ENCODE measurements around the gene PERCC1.

PERCC1 gene

DNA sequence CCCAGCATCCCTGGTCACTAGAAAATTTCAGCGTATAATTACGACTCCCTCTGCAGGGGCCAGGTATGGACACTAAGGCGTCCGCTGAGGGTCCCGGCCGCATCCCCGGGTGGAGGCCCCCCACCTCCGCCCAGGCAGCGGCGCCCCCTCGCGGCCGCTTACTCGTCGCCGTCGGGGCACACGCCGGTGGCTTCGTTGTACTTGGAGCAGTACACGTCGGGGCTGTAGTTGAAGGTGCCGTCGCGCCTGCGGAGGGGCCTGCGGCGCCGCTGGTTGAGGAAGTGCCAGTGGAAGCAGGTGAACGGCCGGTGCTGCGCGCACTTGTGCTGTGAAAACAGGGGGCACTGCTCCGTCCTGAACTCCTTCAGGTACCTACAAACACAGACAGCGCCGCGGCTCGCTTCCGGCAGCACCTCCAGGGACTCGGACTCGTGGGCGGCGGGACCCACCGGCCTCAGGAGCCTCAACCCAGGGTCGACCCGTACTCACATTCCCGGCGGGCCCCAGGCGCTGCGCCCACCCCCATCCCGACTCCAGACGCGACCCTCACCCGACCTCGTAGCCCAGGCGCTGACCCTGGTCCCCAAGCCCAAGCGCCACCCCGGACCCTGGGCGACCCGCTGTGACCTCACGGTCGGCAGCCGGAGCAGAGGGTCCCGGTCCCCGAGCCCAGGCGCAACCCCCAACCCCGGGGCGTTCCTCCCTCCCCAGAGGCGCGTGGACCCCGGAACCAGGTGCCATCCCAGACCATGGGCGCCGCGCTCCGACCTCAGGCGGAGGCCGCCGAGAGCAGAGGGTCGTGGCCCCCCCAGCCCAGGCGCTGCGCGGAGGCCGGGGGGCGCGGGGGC, 17.0 kb upstream of the PERCC1 start:
- FAIRE-seq = no peak

DNA sequence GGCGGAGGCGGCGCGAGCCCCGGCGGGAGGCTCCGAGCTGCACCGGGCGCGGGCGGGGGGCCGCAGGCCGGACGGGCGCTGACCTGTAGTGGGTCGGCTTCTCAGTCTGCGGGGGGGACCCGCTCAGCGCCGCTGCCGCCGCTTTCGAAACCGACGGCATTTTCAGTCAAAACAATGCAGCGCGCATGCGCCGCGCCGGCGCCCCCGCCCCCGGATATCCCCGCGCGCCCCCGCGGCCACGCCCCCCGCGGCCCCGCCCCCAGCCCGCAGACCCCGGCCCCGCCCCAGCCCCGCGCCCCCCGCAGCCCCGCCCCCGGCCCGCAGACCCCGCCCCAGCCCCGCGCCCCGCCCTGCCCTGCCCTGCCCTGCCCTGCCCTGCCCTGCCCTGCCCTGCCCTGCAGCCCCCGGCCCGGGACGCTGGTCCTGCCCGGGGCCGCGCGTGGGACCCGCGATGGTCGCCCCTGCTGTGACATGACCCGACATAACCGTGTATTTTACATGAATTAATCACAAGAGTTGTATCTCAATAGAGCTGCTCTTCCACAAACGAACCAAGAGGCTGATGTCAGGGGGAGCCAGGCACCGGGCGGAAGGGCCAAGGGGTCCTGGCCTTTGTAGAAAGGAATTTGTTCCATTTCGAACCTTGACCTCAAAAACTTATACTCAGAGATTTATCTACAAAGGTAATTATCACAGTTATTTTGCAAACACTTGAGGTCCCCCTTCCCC, 16.2 kb upstream of the PERCC1 start, which contains the start of gene UNKL:
Gene UNKL (minus strand): TSS at position 173 of the 729 bp plus-strand sequence. CDS start 13 bp downstream, at position 160.
- FAIRE-seq = no peak

DNA sequence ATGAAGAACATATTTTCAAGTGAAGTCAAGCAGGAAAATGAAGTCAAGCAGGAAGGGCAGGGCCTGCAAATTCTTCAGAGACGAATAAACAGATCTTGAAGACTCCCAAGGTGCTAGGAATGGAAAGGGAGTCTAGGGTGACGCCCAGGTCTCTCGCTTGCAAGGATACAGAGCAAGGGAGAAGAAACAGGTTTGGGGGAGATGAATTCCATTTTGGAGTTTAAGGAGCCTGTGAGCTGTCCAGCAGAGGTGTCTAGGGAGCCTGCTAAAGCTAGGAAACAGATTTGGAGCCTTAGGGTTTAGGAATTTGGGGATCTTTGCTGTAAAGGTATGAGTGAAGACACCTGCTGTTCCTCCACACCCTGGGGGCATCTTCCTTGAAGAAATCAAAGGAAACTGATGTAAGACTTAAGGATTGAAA, 14.3 kb upstream of the PERCC1 start:
- FAIRE-seq = no peak

DNA sequence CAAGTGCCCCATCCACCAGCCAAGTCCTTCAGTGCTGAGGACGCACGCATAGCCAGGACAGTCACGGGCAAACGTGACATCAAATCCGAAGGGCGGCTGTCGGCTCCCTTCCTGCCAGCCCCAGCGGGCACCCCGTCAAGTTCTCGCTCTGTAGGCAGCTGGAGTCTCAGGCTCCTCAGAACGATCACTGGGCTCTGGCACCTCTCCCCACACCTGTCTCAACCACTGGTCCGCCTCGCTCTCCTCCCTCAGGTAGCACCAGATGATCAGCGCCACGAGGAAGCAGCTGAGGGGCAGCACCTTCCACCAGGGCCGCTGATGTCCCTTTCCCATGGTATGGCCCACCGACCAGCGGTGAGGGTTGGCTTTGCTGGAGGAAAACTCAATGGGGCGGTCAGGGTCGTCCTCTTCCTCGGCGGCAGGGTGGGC, 10.8 kb upstream of the PERCC1 start:
- no peak for FAIRE-seq

DNA sequence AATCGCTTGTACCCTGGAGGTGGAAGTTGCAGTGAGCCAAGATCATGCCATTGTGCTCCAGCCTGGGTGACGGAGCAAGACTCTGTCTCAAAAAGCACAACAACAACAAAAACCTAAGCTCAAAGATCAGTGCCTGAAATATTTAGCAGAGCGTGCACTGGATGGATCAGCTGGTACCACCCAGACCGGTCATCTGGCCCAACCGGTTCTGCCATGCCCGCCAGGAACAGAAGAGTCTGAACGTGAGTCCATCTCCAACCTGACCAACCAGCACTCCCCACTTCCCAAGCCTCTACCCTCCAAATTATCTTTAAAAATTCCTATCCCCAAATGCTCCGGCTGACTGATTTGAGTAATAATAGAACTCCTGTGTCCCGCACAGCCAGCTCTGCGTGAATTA, 8.8 kb upstream of the PERCC1 start:
- FAIRE-seq = no peak

DNA sequence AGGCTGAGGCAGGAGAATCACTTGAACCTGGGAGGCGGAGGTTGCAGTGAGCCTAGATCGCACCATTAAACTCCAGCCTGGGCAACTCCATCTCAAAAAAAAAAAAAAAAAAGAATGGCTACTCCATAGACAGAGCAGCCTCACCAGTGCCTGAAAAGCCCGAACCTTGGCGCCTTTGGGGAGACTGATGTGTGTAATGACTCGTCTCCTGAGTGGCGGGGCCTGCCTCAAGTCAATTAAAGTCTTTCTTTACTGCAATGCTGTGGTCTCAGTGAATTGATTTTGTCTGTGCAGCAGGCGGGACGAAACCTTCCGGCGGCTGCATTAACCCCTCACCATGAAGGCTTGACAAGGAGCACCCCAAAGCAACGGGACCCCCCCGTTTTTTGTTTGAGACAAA, 6.8 kb upstream of the PERCC1 start:
- FAIRE-seq = no peak

DNA sequence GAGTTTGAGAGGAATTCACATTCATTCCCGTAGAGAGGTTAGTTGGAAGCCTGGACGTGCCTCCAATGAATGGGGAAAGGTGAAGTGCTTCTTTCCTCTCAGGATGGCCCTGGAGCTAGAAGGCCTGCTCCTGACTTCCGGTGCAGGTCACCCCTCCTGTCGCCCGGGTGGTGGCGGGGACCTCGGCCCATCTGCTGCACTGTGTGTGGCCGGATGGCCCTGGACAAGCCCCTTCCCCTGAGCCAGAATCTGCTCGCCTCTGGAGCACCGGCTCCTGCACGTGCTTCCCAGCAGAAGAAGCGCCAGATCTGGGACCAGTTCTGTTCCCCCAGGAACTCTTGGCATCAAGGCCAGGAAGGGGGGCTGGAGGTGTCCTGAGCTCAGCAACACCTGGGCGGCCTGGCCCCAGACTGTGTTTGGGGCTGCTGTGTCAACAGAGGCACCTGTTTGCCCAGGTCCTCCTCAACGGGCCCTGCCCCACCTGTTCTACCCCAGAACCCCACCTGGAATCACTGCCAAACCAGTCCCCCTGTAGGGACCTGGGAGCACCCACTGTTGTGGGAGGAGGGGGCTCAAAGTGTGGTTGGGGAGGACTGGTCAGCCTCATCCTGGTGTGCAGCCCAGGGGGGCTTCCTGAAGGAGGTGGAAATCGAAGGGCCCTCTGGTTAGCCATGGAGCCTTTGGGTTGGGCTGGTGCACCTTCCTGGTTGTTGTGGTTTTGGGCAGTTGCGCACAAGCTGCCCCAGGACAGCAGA, 5.1 kb upstream of the PERCC1 start:
- FAIRE-seq = no peak

DNA sequence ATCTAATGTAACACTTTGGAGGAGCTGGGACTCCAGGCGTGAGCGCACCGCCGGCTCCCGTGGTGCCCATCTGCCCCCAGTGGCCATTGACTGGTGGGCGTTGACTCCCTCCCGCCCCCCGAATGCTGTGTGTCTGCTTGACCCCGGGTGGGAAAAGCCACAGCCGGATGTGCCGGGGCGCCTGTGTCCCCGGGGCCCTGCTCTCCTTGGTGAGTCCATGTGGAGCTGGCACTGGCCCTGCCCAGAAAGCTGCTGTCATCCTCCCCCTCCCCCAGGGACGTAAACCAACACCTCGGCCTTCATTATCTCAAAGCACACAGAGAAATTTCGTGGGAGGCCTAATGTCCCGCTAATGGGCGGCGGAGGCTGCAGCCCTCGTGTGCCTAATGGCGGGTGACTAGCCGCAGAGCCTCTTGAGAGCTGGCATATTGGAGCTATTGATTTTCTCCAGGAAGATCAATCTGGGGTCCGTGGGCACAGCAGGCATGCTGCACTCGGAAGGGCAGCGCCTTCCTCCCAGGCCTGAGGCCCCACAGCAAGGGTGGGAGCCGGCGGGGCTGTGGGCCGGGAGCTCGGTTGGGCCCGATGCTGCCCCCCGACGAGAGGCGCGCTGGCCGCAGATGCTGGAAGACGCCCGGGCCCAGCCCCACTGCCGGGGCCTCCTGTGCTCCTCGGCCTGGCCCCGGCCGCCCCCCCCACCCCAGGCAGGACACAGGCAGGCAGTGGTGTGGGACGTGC, 4.0 kb upstream of the PERCC1 start:
- FAIRE-seq = no peak

DNA sequence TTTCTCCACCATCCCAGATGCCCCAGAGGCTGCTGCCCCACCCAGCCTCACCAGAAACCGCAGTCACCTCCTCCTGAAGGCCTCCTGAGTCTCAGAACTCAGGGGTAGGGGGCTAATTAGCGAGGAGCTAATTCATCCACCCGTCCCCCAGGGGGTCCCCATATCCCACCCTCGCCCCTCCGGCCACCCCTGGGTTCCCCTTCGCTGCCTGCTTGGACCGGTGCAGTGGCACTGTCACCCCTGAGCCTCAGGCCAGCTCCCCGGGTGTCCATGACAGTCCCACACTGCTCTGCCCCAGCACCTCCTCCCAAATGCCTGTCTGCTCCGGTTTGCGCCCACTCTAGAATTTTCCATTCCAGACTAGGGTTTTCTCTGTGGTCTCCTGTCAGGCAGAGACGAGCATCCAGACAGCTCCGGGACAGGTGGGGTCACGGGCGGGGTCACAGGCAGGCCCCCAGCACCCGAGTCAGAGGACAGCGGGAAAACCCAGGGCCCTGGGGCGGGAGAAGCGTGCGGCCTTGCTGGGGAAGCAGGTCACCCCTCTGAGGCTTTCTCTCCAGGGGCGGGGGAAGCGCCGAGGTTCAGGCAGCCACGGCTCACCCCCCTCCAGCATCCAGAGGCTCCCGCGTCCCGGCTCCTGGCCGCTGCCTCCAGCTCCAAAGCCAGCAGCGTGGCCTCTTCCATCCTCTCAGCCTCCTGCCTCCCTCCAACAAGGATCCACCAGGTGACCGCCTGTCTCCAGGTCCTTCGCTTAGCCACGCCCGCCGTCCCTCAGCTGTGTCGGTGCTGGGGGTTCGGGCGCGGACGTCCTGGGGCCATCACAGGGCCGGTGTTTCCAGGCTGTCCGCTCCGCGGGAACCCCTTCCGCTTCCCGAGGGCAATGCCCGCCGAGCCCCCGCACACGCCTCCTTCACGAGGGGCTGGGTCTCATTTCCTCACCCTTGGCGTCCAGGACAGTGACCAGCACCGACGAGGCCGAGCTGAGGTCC, 3.1 kb upstream of the PERCC1 start:
- no peak for FAIRE-seq

DNA sequence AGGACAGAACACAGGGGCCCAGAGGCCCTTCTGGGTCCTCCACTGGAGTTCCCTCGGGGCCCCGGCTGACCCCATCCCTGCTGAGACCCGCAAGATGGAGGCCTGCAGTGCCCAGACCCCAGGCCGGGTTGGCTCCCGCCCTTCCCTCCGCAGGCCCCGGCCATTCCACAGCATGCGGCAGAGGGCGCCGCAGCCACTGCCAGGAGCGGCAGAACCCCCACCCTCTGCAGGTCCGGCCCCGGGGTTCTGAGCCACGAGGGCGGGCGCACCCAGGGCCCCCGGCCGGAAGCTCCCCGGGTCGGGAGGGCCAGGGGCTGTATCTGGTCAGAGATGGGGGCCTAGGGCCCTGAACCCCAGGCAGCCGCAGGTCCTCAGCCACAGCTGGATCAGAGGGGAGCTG, 2.4 kb upstream of the PERCC1 start:
- FAIRE-seq = no peak

DNA sequence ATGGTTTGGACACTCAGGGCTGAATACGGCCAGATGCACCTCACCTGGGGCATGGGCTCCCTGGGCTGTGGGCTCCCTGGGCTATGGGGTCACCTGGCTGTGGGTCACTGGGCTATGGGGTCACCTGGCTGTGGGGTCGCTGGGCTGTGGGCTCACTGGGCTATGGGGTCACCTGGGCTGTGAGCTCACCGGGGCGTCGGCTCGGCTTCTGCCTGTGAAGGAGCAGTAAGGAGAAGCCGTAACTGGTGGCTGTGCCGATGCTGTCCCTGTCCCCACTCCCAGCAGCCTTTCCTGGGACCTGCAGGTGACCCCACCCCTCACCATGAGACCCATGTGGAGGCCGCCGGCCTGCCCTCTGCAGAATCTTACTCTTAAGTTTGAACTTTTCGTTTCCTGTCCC, 1.9 kb upstream of the PERCC1 start:
- FAIRE-seq = no peak

DNA sequence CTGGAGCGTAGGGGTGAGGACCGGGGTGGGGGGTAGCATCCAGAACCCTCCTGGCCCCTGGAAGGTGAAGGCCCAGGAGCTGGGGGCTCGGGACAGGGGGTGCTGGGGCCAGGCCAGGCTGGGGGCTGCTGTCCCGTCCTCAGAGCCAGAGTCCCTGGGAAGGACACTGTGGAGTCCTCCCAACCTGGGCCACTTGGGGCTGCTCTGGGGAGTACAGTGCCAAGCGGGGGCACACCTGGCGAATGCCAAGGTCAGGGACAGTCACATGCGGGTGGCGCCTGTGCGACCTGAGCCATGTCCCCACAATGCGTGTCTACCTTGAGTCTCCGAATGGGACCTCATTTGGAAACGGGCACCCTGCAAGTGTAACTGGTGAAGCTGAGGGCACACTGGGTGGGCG, 1.2 kb upstream of the PERCC1 start:
- no peak for FAIRE-seq

DNA sequence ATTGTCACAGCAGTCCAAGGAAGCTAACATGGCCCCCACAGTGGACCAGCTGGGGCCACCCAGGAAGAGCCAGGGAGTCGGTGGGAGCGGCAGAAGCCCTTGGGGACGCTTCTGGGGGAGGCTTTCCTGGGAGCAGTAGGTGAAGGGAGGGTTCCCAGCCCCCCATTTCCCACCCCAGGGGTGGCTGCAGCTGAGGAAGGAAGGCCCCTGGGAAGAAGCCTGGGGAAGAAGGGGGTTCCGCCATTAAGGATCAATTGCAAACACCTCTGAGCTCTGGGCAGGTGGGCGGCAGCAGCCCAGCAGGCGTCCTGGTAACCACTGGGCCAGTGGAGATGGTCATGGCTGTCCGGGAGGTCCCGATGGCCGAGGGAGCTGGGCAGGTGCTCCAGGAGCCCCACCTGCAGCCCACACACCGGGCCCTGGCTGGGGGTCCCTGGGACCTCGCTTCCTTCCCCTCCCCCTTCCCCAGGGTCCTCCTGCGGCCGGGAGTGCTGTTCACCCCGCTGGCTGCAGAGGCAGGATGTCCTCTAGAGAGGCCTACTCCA, 592 bp upstream of the PERCC1 start:
- FAIRE-seq = no peak

DNA sequence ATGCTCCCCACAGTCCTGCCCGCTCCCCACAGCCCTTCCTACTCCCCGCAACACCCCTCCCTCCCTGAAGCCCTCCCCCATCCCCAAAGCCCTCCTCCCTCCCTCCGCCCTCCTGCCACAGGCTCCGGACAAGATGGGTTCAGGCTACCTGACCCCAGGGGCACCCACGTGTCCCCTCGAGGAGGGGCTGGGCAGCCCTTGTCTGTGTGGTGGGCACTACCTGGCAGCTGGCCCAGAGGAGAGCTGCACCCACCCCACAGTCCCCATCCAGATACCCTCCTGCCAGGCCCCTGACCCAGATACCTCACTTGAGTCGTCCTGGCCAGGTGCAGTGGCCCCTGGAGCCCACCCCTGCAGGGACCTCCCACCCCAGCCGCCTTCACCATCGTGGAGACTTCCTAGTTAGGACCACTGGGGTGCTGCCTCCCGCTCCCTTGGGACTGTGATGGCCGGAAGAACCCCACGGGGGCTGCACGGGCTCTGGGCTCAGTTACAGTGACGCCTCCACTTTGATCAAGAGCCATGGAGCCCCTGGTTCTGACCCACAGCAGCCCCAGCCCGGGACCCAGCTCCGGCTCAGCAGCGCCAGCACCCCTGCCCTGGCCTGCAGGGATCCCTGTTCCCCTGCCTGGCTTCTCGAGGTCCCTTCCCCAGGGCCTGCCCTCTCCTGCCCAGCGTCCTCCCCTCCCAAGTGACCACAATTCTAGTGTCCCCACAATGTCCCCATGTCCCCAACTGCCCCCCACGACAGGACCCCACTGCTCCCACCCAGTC, 806 bp downstream of the PERCC1 start:
- no peak for FAIRE-seq

DNA sequence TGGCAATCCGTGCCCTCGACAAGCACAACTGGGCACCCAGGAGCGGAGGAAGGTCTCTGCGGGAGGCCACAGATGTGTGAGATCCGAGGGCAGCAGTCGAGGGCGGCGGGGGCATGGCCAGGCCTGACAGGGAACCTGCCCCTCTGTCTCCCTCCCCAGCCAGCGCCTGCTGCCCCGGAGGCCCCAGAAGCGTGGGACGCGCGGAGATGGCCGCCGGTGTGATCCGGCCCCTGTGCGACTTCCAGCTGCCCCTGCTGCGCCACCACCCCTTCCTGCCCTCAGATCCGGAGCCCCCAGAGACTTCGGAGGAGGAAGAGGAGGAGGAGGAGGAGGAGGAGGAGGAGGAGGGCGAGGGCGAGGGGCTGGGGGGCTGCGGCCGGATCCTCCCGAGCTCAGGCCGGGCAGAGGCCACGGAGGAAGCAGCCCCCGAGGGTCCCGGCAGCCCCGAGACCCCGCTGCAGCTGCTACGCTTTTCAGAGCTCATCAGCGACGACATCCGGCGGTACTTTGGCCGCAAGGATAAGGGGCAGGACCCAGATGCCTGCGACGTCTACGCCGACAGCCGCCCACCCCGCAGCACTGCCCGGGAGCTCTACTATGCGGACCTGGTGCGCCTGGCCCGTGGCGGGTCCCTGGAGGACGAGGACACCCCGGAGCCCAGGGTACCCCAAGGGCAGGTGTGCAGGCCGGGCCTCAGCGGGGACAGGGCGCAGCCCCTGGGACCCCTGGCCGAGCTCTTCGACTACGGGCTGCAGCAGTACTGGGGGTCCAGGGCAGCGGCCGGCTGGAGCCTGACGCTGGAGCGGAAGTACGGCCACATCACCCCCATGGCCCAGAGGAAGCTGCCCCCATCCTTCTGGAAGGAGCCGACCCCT, 1.7 kb downstream of the PERCC1 start:
- FAIRE-seq = no peak

DNA sequence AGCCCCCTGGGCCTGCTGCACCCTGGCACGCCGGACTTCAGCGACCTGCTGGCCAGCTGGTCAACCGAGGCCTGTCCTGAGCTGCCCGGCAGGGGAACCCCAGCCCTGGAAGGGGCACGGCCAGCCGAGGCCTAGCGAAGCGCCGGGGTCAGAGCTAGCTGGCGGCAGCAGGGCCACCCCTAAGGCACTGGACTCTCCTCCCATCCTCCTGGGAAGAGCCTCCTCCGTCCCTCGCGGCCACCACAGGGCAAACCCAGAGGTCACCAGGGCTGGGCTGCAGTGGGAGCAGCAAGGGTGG, 2.3 kb downstream of the PERCC1 start:
- no peak for FAIRE-seq

DNA sequence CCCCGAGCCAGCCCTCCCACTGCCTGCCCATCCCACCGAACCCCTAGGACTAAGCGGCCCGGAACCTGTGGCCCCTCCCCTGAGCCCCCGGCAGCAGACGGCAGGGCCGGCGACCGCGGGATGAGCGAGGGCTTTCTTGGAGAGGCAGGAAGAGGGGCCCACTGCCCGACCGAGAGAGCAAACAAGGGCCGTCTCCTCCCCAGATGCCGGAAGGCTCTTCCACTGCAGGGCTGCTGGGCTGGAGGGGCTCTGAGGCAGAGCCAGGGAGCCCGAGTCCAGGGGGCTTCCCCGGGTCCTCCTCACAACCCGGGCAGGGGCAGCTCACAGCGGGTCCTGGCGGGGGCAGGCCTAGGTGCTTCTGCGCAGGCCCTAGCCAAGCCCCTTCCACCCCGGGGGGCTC, 2.9 kb downstream of the PERCC1 start:
- FAIRE-seq = no peak

DNA sequence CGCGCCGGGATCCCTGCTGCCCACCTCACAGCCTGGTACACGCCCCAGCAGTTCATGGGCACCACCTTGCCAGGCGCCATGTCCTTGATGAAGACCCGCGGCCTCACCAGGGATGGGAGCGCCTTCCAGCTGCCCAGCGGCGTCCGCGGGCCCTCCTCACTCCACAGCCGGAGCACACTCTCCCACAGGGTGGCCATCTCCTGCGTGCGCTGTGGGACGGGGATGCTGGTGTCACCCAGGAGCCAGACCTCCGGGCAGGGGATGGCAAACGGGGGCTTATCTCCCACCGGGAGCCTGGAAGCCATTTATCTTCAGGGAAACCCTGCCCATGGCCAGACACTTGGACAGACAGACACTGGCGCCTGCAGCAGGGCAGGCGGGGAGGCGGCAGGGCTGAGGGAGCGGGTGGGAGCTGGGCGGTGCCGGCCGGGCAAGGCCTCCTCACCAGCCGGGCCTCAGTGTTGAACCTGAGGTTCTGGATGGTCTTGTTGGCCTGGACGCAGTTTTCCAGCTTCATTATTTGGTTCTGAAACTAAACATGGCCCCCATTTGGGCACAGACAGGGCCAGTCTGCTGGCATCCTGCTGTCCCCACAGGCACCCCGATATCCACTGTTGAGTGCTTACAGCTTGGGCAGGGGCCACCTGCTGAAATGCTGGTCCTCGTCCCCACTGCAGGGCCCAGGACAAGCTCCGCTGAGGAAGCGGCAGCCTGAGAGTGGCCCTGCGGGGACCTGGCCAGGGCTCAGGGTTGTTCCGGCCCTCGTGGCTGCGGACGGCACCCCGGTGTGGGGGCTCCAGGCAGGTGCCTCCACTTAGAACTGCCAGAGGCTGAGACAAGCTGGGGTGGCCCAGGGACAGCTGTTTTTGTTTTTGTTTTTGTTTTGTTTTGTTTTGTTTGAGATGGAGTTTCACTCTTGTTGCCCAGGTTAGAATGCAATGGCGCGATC, 4.0 kb downstream of the PERCC1 start:
- no peak for FAIRE-seq
